ENCODE data around the gene HLCS. TPM values are rescaled to one million over a fixed set of nuclear protein-coding genes. Genes with fewer than 3 reads are reported as not detected.

The HLCS gene
- total RNA-seq, 1 donor from 2014 or later: 10.7 TPM

DNA sequence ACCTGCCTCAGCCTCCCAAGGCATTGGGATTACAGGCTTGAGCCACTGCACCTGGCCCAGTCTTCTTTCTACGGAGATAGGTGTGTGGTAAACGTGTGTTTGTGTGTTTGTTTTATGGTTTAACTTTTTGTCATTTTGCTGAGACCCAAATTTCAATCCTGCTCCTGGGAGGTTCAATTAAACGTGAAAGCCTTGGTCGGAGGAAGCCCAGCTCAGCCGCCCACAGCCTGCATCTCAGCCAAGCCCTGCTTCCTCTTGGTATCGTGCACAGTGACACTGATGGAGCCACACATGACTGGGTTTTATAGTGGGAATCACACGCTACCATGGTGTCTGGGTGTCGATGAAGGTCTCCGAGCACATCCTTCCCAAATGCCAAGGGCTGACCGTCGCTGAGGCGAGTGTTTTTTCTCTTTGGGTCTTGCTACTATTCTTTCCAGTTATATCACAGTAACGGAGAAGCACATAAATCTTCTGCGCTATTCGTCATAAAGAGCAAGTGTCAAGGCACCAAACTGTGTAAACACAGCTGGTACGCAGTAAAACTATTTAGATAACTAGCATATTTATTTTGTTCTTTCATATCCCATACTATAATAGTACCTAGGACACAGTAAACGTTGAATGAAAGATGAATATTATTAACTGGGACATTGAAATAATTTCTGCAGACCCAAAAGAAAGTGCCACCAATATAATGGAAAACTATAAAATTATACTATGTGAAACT, 39.3 kb downstream of the HLCS start:
- Histone ChIP-seq H3K4me3 (no peak overlapping the region), H3K27ac (no peak overlapping the region), H3K9me3 (no peaks in the 10 kb centered on the region), H3K36me3 (peaks cover 0 to 12% of the 10 kb centered on the region in 2 donors), H3K27me3 (no peaks in the 10 kb centered on the region), H3K4me1 (no peaks in the 10 kb centered on the region)
- intact Hi-C loops (cut with DNase I): loop anchor here (2.0 kb wide), 3 partner anchors 296 to 506 kb away; no protein-coding TSS in a partner anchor
- no peak for DNase-seq (ENCODE audit: low spot score in 2 of 2)
- TF ChIP-seq, protein P1, sequence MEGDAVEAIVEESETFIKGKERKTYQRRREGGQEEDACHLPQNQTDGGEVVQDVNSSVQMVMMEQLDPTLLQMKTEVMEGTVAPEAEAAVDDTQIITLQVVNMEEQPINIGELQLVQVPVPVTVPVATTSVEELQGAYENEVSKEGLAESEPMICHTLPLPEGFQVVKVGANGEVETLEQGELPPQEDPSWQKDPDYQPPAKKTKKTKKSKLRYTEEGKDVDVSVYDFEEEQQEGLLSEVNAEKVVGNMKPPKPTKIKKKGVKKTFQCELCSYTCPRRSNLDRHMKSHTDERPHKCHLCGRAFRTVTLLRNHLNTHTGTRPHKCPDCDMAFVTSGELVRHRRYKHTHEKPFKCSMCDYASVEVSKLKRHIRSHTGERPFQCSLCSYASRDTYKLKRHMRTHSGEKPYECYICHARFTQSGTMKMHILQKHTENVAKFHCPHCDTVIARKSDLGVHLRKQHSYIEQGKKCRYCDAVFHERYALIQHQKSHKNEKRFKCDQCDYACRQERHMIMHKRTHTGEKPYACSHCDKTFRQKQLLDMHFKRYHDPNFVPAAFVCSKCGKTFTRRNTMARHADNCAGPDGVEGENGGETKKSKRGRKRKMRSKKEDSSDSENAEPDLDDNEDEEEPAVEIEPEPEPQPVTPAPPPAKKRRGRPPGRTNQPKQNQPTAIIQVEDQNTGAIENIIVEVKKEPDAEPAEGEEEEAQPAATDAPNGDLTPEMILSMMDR (IDR thresholded peaks at IDR 0.05): no peak

DNA sequence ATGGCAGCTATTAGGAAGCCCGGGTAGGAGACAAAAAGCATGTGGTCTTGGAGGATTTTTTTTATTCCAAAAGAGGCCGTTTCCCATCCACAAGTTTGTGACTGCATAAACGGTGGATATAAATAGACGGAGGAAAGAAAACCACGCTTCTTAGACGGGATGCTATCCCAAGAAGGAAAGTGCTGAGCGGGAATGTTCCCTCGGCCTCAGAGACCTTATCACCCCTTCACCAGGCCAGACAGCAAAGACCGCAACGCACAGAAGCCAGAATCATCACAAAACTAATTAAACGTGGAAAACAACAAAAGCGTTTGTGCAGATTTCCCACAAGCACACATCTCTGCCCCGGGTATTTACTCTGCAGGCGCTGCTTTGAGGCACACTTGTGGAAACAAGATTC, 43.2 kb downstream of the HLCS start:
- Histone ChIP-seq H3K27me3 (no peaks in the 10 kb centered on the region), H3K9me3 (no peaks in the 10 kb centered on the region), H3K36me3 (no peaks in the 10 kb centered on the region), H3K4me1 (no peaks in the 10 kb centered on the region), H3K27ac (no peak overlapping the region), H3K4me3 (no peak overlapping the region)
- no peak for DNase-seq (ENCODE audit: low spot score in 2 of 2)
- intact Hi-C loops (cut with DNase I): no loop called here
- TF ChIP-seq, protein P1 (IDR thresholded peaks at IDR 0.05): no peak

DNA sequence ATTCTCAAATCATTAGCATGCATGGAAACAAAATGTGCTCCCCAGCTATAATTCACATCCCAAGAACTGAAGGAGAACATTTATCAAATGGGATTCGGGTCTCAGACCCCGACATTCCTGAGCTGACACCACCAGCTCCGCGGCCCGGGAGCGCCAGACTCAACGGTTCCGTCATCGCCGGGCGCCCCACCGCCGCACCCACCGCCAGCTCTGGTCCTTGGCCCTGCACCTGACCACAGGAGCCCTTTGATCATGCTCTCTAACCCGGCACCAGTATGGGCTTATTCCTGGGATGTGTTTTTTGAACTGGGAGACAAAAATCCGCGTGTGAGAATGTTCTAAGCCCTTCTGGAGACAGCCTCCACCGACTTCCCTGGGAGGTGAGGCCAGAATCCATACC, 43.6 kb downstream of the HLCS start:
- no peaks in the 10 kb centered on the region for H3K9me3 ChIP-seq
- TF ChIP-seq, protein P1 (IDR thresholded peaks at IDR 0.05): no peak
- DNase-seq (ENCODE audit: low spot score in 2 of 2): no peak
- H3K4me3 ChIP-seq: no peak overlapping the region
- H3K27me3 ChIP-seq: no peaks in the 10 kb centered on the region
- H3K4me1 ChIP-seq: no peaks in the 10 kb centered on the region
- H3K27ac ChIP-seq: no peak overlapping the region
- intact Hi-C loops (cut with DNase I): no loop called here
- no peaks in the 10 kb centered on the region for H3K36me3 ChIP-seq

DNA sequence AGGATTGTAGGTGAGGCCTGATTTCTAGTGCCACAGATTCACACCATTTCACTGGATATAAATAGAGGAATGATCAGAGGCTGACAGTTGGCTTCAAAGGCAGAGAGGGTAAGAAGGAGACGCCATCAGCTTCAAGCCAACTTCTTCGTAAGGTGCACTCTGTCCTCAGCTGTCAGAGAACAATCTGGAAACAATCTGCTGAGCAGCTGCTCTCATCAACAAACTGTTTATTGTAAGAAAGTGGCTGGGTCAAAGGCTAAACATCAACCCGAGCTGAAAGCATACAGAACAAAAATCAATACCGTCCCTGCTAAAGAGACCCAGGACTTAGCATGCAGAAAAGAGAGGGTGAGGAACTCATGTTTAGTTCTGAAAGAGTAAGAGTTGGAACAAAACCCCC, 48.2 kb downstream of the HLCS start:
- no peaks in the 10 kb centered on the region for H3K4me1 ChIP-seq
- intact Hi-C loops (cut with DNase I): no loop called here
- no peak for DNase-seq (ENCODE audit: low spot score in 2 of 2)

DNA sequence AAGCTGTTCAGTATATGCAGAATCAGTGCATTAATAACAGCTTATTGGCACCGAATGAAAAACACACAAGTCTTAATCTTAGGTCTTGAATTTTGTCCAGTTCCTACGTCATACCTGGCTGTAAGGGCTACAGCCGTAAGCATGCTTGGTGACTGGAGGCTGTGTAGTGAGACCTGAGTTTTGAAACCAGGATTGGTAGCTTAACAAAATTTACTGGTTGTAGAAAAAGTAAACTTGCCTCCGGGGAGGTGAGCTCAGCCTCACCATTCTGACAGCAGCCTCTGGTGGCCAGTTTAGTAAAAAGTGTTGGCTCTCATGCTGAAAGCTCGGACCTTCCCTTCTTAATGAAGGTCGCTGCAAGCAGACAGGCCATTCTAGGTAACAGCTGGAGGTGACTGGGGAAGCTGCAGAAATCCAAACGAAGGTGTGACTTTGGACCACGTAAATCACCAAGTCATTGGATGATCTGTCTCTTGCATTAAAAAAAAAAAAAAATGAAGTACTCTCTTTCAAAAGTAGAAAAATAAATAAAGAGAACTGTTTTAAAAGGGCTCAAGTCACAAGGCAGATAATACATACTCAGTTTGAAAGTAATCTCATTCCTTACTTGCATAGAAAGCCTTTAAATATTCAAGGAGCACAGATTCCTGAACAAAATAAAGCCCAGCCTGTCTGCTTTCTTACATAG, 48.9 kb downstream of the HLCS start:
- intact Hi-C loops (cut with DNase I): no loop called here
- Histone ChIP-seq H3K27ac (no peak overlapping the region), H3K9me3 (no peaks in the 10 kb centered on the region), H3K27me3 (no peaks in the 10 kb centered on the region), H3K4me1 (no peaks in the 10 kb centered on the region), H3K4me3 (no peak overlapping the region), H3K36me3 (no peaks in the 10 kb centered on the region)
- DNase-seq (ENCODE audit: low spot score in 2 of 2): no peak
- TF ChIP-seq, protein P1 (IDR thresholded peaks at IDR 0.05): peak in 1 of 3 experiments; percentile 28

More for the DNA sequence above, 48.2 kb downstream of the HLCS start:
- no peaks in the 10 kb centered on the region for H3K9me3 ChIP-seq
- TF ChIP-seq, protein P1 (IDR thresholded peaks at IDR 0.05): no peak
- no peak overlapping the region for H3K4me3 ChIP-seq
- H3K27me3 ChIP-seq: no peaks in the 10 kb centered on the region
- no peaks in the 10 kb centered on the region for H3K36me3 ChIP-seq
- H3K27ac ChIP-seq: no peak overlapping the region

Data from ascending aorta (tissue), 2 donors.